OCI-M2 (cell line): Measurements from ENCODE around the gene NRARP.

ENCODE experiments used
- DNase-seq: peaks from one replicate; lab custom pipeline; 2025; ENCODE audit not compliant: unreplicated experiment; lab: John Stamatoyannopoulos, UW

Gene NRARP

GRCh38 chr9:137299203-137299565 lies 2.9 kb downstream of the NRARP start:
- DNase-seq = no peak

- DNase-seq = no peak
These were observed 3.5 kb downstream of the NRARP start for GRCh38 chr9:137298401-137299202.

- DNase-seq = no peak
These were observed 4.1 kb downstream of the NRARP start for GRCh38 chr9:137297966-137298365.

GRCh38 chr9:137296670-137297664 lies 5.1 kb downstream of the NRARP start:
- no peak for DNase-seq

- DNase-seq = no peak
These were observed 6.0 kb downstream of the NRARP start for GRCh38 chr9:137295849-137296669.

GRCh38 chr9:137295238-137295811 lies 6.7 kb downstream of the NRARP start:
- DNase-seq = no peak

GRCh38 chr9:137294681-137295237 lies 7.3 kb downstream of the NRARP start:
- DNase-seq = no peak

GRCh38 chr9:137294091-137294680 lies 7.9 kb downstream of the NRARP start:
- no peak for DNase-seq

- DNase-seq = no peak
These were observed 8.5 kb downstream of the NRARP start for GRCh38 chr9:137293482-137294090.

GRCh38 chr9:137293094-137293481 lies 9.0 kb downstream of the NRARP start:
- no peak for DNase-seq

GRCh38 chr9:137286975-137287383 lies 15.1 kb downstream of the NRARP start:
- no peak for DNase-seq

GRCh38 chr9:137281345-137282116 lies 20.5 kb downstream of the NRARP start:
- no peak for DNase-seq

GRCh38 chr9:137280474-137281344 lies 21.4 kb downstream of the NRARP start:
- no peak for DNase-seq

GRCh38 chr9:137279741-137280473 lies 22.2 kb downstream of the NRARP start:
- DNase-seq = no peak

GRCh38 chr9:137278721-137279711 lies 23.1 kb downstream of the NRARP start:
- DNase-seq = no peak
